ENCODE data around the gene CALN1.

Gene CALN1

GRCh38 chr7:72038022-72038732 lies 374.0 kb downstream of the CALN1 start:
- DNase-seq (ENCODE audit: low spot score), result no peak

- DNase-seq (ENCODE audit: low spot score), result no peak
Observed at GRCh38 chr7:72037516-72037915, 374.6 kb downstream of the CALN1 start.

DNA sequence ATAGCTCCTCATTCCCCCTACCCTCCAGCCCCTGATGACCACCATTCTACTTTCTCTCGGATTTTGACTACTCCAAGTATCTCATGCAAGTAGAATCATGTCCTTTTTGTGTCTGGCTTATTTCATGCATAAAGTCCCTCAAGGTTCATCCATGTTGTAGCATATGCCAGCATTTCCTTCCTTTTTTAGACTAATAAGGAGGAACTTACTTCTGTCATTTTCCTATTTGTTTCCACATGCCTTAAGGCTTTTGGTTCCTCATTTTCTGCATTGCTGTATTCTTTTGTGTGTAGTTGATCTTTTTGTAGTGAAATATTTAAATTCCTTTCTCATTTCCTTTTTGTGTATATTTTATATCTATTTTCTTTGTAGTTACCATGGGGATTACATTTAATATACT lies 376.9 kb downstream of the CALN1 start:
- no peak for DNase-seq (ENCODE audit: low spot score)

DNA sequence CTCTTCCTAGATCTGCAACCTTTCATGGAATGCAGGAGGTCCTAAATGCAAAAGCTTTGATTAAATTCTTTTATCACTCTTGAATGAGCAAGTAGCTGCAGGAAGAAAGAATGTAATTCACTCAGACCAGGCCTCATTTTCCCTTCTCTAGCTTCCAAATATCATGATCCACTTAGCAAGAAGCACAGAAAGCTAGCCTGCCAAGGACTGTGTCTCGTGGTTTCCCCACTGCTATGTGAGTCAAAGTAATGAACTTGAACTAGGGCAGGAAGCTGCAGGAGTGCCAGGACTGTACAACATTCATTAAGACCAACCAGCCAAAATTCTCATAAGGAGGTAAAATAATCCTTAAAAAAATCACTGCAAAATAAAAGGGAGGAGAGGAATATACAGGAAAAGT lies 379.2 kb downstream of the CALN1 start:
- DNase-seq (ENCODE audit: low spot score), result peak; percentile 88

DNA sequence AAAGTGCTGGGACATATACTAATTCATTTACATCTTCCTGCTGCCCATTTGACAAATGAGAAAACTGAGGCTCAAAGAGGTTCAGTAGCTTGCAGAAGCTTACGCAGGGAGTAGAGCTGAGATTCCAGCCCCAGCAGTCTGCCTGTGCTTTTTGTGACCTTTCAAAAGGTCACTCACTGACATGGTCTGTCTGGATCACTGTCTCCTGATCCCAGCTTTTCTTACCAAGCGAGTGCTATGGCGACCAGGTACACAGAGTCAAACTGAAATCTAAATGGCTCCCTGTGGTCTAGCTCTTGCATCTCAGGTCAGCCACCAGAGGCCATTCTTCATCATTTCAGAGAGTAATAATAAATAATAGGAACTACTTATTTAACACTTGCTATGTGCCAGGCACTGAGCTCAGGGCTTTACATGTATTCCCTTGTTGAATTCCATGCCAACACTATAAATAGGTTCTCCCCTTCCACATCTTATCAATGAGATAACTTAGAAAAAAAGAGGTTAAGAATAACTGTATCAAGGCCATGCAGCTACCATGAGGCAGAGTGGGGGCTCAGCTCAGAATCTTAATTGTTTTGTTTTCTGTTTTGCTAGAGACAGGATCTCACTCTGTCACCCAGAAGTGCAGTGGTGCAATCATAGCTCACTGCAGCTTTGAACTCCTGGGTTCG lies 381.0 kb downstream of the CALN1 start:
- no peak for DNase-seq (ENCODE audit: low spot score)

DNA sequence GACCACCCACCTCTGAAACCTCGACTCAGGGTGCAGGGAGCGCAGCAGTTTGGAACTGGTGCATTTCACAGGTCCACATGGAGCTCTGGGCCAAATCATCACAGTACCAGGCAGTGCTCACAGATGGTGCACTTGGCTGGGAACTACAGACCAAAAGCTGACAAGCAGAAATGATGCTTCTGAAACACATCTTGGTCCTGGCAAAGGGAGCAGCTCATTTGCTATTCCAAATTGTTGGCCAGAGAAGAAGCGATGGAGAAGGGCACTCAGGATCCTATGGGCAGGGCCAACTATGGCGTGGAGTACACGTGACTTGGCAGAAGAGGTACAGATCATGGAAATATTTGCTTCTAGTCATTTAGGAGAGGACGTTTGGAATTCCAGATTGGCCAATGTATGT lies 383.9 kb downstream of the CALN1 start:
- DNase-seq (ENCODE audit: low spot score), result peak; percentile 99

GRCh38 chr7:72025381-72025960 lies 386.7 kb downstream of the CALN1 start:
- peak; percentile 64 for DNase-seq (ENCODE audit: low spot score)

- DNase-seq (ENCODE audit: low spot score), result no peak
Observed at GRCh38 chr7:72023926-72024325, 388.2 kb downstream of the CALN1 start.

- no peak for DNase-seq (ENCODE audit: low spot score)
Observed at GRCh38 chr7:72021716-72022115, 390.4 kb downstream of the CALN1 start.

DNA sequence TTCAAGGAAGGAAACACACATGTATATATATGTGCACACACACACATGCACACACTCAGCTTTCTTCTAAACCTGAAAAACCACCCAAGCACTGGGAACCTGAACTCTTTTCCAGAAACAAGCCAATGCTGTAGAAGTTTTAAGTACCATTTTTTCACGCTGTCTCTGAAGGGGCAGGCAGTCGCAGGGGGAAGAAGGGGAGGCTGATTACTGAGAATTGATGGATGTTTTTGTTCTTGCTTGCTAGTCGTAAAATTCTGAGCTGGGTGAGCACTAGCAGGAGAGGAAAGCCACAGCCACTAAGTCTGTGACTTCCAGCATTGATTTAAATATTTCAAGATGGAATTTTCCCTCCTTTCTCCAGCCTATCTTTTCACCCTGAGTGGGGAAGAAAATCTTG lies 391.8 kb downstream of the CALN1 start:
- no peak for DNase-seq (ENCODE audit: low spot score)

DNA sequence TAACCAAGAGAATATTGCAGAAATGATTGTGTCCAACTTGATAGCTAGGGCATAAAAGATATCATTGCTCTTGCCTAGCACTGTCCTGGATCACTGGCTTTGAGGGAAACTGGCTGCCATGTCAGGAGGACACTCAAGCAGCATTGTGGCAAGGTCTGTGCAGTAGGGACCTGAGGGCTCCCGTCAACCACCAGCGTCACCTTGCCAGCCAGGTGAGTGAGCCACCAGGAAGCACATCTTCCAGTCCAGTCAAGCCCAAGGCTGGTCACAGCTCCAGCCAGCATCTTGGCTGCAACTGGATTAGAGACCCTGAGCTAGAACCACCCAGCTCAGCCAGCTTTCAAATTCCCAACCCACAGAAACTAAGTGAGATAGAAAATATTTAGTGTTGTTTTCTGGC lies 392.7 kb downstream of the CALN1 start:
- no peak for DNase-seq (ENCODE audit: low spot score)

DNA sequence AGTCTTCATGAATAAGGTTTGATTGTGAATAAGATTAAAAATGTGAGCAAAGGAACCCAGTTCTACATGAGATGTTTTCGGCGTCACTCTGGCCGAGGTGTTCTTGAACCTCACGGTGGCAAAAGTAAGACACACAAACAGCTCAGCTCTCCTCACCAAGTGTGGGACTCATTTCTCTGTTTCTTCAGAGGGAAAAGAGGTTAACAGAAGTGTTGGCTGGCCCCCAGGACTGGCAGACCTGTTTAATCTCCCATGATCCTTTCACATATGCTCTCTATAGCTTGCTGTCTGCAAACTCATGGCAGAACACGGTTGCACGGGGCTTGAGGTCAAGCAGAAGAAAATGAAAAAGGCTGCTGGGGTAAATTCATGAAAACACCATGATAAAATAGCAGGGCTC lies 394.4 kb downstream of the CALN1 start:
- peak; percentile 71 for DNase-seq (ENCODE audit: low spot score)

- DNase-seq (ENCODE audit: low spot score), result no peak
Observed at GRCh38 chr7:72016574-72016973, 395.6 kb downstream of the CALN1 start.

DNA sequence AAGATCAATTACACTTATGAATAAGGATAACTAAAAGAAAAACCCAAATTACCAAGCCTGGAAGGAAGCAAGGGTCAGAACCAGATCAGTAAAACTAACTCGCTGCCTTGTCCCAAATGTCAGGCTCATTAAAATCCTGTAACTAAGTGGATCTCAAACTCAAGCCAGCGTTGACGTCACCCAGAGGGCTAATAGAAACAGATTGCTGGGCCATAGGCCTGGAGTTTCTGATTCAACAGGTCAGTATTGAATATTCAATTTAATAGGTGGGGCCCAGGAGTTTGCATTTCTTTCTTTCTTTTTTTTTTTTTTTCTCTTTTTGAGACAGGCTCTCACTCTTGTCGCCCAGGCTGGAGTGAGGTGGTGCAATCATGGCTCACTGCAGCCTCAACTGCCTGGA lies 397.0 kb downstream of the CALN1 start:
- peak; percentile 36 for DNase-seq (ENCODE audit: low spot score)

- no peak for DNase-seq (ENCODE audit: low spot score)
Observed at GRCh38 chr7:72007018-72007417, 405.1 kb downstream of the CALN1 start.

GRCh38 chr7:72003236-72003635 lies 408.9 kb downstream of the CALN1 start:
- DNase-seq (ENCODE audit: low spot score), result peak; percentile 59

GRCh38 chr7:71996141-71996540 lies 416.0 kb downstream of the CALN1 start:
- no peak for DNase-seq (ENCODE audit: low spot score)

- no peak for DNase-seq (ENCODE audit: low spot score)
Observed at GRCh38 chr7:71995111-71995510, 417.0 kb downstream of the CALN1 start.

DNA sequence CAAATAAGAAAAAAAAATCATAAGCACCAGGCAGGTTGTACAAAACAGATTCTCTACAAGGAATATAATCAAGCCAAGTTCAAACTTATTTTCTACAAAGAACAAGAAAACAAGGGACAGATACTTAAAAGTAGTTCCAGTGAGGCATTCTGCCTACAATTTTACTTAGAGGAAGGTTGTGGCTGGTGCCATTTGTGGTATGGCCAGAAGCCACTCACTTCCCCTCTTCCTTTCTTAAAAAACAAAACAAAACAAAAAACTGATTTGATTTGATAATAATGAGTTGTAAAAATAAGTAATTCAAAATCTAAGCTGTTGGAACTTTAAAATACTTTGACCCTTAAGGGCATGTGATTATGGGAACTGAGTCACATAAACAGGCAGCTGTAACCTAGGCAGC lies 420.6 kb downstream of the CALN1 start:
- DNase-seq (ENCODE audit: low spot score), result no peak

DNA sequence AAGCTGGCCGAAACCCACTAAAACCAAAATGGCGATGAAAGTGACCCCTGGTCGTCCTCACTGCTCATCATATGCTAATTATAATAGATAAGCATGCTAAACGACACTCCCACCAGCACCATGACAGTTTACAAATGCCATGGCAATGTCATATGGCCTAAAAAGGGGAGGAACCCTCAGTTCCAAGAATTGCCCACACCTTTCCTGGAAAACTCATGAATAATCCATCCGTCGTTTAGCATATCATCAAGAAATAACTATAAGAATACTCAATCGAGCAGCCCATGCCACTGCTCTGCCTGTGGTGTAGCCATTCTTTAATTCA lies 422.0 kb downstream of the CALN1 start:
- no peak for DNase-seq (ENCODE audit: low spot score)

GRCh38 chr7:71988201-71988600 lies 423.9 kb downstream of the CALN1 start:
- peak; percentile 38 for DNase-seq (ENCODE audit: low spot score)

- no peak for DNase-seq (ENCODE audit: low spot score)
Observed at GRCh38 chr7:71987200-71987767, 424.9 kb downstream of the CALN1 start.

DNA sequence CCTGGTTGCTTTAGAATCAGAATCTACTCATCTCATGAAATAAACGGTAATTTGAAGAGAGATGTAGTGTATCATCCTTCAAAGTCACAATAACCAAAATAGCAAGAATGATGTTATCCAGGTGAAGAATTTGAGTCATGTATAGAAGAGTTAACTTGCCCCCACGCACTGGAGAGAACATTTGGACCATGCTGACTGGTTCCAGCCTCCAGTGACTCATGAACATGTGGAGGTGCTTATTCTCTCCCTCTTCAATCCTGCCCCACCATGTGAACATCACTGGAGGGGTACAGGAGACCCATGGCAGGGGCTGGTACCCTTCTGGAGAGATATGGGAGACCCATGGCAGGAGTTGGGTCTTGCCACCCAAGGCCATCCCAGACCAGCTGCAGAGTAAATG lies 427.8 kb downstream of the CALN1 start:
- no peak for DNase-seq (ENCODE audit: low spot score)

All from cerebellar cortex (tissue), 1 donor.